ENCODE measurements around the gene RRBP1. TPM values are rescaled to one million over a fixed set of nuclear protein-coding genes. Genes with fewer than 3 reads are reported as not detected.
A peak's percentile ranks its signal among the peaks of the same experiment; 100 is the strongest.

Gene RRBP1
- total and polyA plus RNA-seq, 7 experiments from 2014 or later: 4.1 to 73.9 (median 28.1) TPM

- intact Hi-C loops (cut with micrococcal nuclease): no loop called here
- DNase-seq (no peak), ATAC-seq (no peak)
- Mint-ChIP-seq H3K27me3 (no peaks in the 10 kb centered on the region), H3K27ac (peak overlapping the region in 1 of 9 donors; percentile 43), H3K4me1 (peaks cover 12 to 29% (median 19%) of the 10 kb centered on the region in 7 donors), H3K9me3 (no peaks in the 10 kb centered on the region), H3K36me3 (peaks cover 9 to 53% (median 30%) of the 10 kb centered on the region in 5 donors), H3K4me3 (no peak overlapping the region)
- ChIA-PET CTCF (no interaction called here), POLR2A (interaction anchor here (0.7 kb wide), 1 partner anchor 44 kb away, joined by 3 read pairs; no protein-coding TSS in a partner anchor)
- Histone ChIP-seq H3K4me3 (ENCODE audit: low read length) (no peak overlapping the region), H3K9me3 (ENCODE audit: control insufficient read depth in 2 of 3, low read length in 3 of 3) (no peaks in the 10 kb centered on the region), H3K36me3 (ENCODE audit: control insufficient read depth in 2 of 3, insufficient read depth in 3 of 3, low read length in 3 of 3) (peaks cover 0 to 14% (median 0%) of the 10 kb centered on the region in 3 experiments), H3K27ac (ENCODE audit: low read depth, low read length) (no peak overlapping the region), H3K27me3 (ENCODE audit: control insufficient read depth in 2 of 2, insufficient read depth in 2 of 2, low read length in 2 of 2) (no peaks in the 10 kb centered on the region), H3K4me1 (ENCODE audit: control insufficient read depth in 2 of 2, insufficient read depth in 2 of 2, low read length in 2 of 2) (peaks cover 12 to 13% of the 10 kb centered on the region in 2 donors)
Measured at GRCh38 chr20:17605131-17605660, 76.8 kb downstream of the RRBP1 start.

- peaks cover 3 to 51% (median 24%) of the 10 kb centered on the region in 5 donors for H3K36me3 Mint-ChIP-seq
Measured at GRCh38 chr20:17602493-17602892, 79.5 kb downstream of the RRBP1 start.

GRCh38 chr20:17601957-17602356, 80.1 kb downstream of the RRBP1 start:
- peaks cover 0 to 14% (median 0%) of the 10 kb centered on the region in 3 experiments for H3K36me3 ChIP-seq (ENCODE audit: control insufficient read depth in 2 of 3, insufficient read depth in 3 of 3, low read length in 3 of 3)
- ChIA-PET POLR2A (interaction anchor here (0.6 to 1.1 kb wide), 3 partner anchors 9 to 31 kb away, joined by 3 to 4 read pairs (median 4); no protein-coding TSS in a partner anchor), CTCF (interaction anchor here (0.9 kb wide), 1 partner anchor 31 kb away, joined by 3 read pairs; no protein-coding TSS in a partner anchor)

More at GRCh38 chr20:17602493-17602892, 79.5 kb downstream of the RRBP1 start:
- no peaks in the 10 kb centered on the region for H3K27me3 ChIP-seq (ENCODE audit: control insufficient read depth in 2 of 2, insufficient read depth in 2 of 2, low read length in 2 of 2)
- intact Hi-C loops (cut with micrococcal nuclease): no loop called here
- no peak overlapping the region for H3K4me3 ChIP-seq (ENCODE audit: low read length)
- H3K4me1 ChIP-seq (ENCODE audit: control insufficient read depth in 2 of 2, insufficient read depth in 2 of 2, low read length in 2 of 2): no peaks in the 10 kb centered on the region
- no peak overlapping the region for H3K4me3 Mint-ChIP-seq
- no peak overlapping the region for H3K27ac Mint-ChIP-seq
- H3K9me3 ChIP-seq (ENCODE audit: control insufficient read depth in 2 of 3, low read length in 3 of 3): no peaks in the 10 kb centered on the region
- peaks cover 0 to under 1% (median 0%) of the 10 kb centered on the region in 11 donors for H3K9me3 Mint-ChIP-seq
- H3K36me3 ChIP-seq (ENCODE audit: control insufficient read depth in 2 of 3, insufficient read depth in 3 of 3, low read length in 3 of 3): peaks cover 0 to 14% (median 0%) of the 10 kb centered on the region in 3 experiments
- POLR2A ChIA-PET: interaction anchor here (0.6 to 1.1 kb wide), 3 partner anchors 8 to 31 kb away, joined by 3 to 4 read pairs (median 4); no protein-coding TSS in a partner anchor
- ATAC-seq (no peak), DNase-seq (no peak)
- H3K4me1 Mint-ChIP-seq: peaks cover under 1 to 19% (median 6%) of the 10 kb centered on the region in 7 donors
- CTCF ChIA-PET: interaction anchor here (0.9 kb wide), 1 partner anchor 32 kb away, joined by 3 read pairs; no protein-coding TSS in a partner anchor
- no peaks in the 10 kb centered on the region for H3K27me3 Mint-ChIP-seq
- H3K27ac ChIP-seq (ENCODE audit: low read depth, low read length): no peak overlapping the region

DNA sequence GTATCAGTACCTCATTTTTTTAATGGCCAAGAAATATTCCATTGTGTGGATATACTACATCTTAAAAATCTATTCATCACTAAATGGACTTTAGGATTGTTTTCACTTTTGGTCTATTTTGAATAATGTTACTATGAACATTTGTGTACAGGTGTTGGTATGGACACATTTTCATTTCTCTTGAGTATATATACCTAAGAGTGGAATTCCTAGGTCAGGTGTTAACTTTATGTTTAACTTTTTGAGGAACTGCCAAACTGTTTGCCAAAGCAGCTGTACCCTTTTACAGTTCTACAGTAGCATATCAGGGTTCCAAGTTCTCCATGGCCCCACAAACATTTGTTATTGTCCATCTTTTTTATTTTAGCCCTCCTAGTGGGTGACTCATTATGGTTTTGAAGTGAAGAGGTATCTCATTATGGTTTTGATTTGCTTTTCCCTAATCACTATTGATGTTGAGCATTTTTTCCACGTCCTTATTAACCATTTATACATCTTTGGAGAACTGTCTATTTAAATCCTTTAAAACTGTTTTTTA, 84.0 kb downstream of the RRBP1 start:
- no peaks in the 10 kb centered on the region for H3K27me3 ChIP-seq (ENCODE audit: control insufficient read depth in 2 of 2, insufficient read depth in 2 of 2, low read length in 2 of 2)
- H3K4me1 ChIP-seq (ENCODE audit: control insufficient read depth in 2 of 2, insufficient read depth in 2 of 2, low read length in 2 of 2): no peaks in the 10 kb centered on the region
- peaks cover 5 to 47% (median 35%) of the 10 kb centered on the region in 5 donors for H3K36me3 Mint-ChIP-seq
- no peak overlapping the region for H3K4me3 Mint-ChIP-seq
- peaks cover 0 to 2% (median 0%) of the 10 kb centered on the region in 5 donors for H3K27me3 Mint-ChIP-seq
- POLR2A ChIA-PET: no interaction called here
- intact Hi-C loops (cut with micrococcal nuclease): no loop called here
- no peak overlapping the region for H3K27ac ChIP-seq (ENCODE audit: low read depth, low read length)
- no peak overlapping the region for H3K4me3 ChIP-seq (ENCODE audit: low read length)
- H3K27ac Mint-ChIP-seq: no peak overlapping the region
- no peak for DNase-seq
- no peak for ATAC-seq
- peaks cover 21 to 54% (median 41%) of the 10 kb centered on the region in 7 donors for H3K4me1 Mint-ChIP-seq
- peaks cover 0 to 5% (median 0%) of the 10 kb centered on the region in 11 donors for H3K9me3 Mint-ChIP-seq
- CTCF ChIA-PET: no interaction called here
- H3K9me3 ChIP-seq (ENCODE audit: control insufficient read depth in 2 of 3, low read length in 3 of 3): no peaks in the 10 kb centered on the region
- peaks cover 0 to 7% (median 0%) of the 10 kb centered on the region in 3 experiments for H3K36me3 ChIP-seq (ENCODE audit: control insufficient read depth in 2 of 3, insufficient read depth in 3 of 3, low read length in 3 of 3)

More at GRCh38 chr20:17601957-17602356, 80.1 kb downstream of the RRBP1 start:
- no peaks in the 10 kb centered on the region for H3K27me3 ChIP-seq (ENCODE audit: control insufficient read depth in 2 of 2, insufficient read depth in 2 of 2, low read length in 2 of 2)
- no peak overlapping the region for H3K27ac ChIP-seq (ENCODE audit: low read depth, low read length)
- H3K4me1 ChIP-seq (ENCODE audit: control insufficient read depth in 2 of 2, insufficient read depth in 2 of 2, low read length in 2 of 2): no peaks in the 10 kb centered on the region
- peak overlapping the region in 3 of 9 donors; percentile 12 to 63 (median 26) for H3K27ac Mint-ChIP-seq
- peaks cover 6 to 24% (median 11%) of the 10 kb centered on the region in 7 donors for H3K4me1 Mint-ChIP-seq
- H3K9me3 Mint-ChIP-seq: peaks cover 0 to 3% (median 0%) of the 10 kb centered on the region in 11 donors
- intact Hi-C loops (cut with micrococcal nuclease): no loop called here
- H3K36me3 Mint-ChIP-seq: peaks cover 3 to 54% (median 29%) of the 10 kb centered on the region in 5 donors
- H3K4me3 ChIP-seq (ENCODE audit: low read length): no peak overlapping the region
- H3K27me3 Mint-ChIP-seq: no peaks in the 10 kb centered on the region
- ATAC-seq (no peak), DNase-seq (no peak)
- H3K4me3 Mint-ChIP-seq: no peak overlapping the region
- H3K9me3 ChIP-seq (ENCODE audit: control insufficient read depth in 2 of 3, low read length in 3 of 3): no peaks in the 10 kb centered on the region

GRCh38 chr20:17595856-17596255, 86.2 kb downstream of the RRBP1 start:
- H3K9me3 ChIP-seq (ENCODE audit: control insufficient read depth in 2 of 3, low read length in 3 of 3): no peaks in the 10 kb centered on the region
- H3K36me3 ChIP-seq (ENCODE audit: control insufficient read depth in 2 of 3, insufficient read depth in 3 of 3, low read length in 3 of 3): no peaks in the 10 kb centered on the region
- no peak for ATAC-seq
- no peak overlapping the region for H3K27ac ChIP-seq (ENCODE audit: low read depth, low read length)
- peaks cover 5 to 44% (median 33%) of the 10 kb centered on the region in 5 donors for H3K36me3 Mint-ChIP-seq
- POLR2A ChIA-PET: no interaction called here
- peaks cover 0 to 2% (median 0%) of the 10 kb centered on the region in 5 donors for H3K27me3 Mint-ChIP-seq
- peaks cover 14 to 58% (median 53%) of the 10 kb centered on the region in 7 donors for H3K4me1 Mint-ChIP-seq
- no peak for DNase-seq
- H3K9me3 Mint-ChIP-seq: peaks cover 0 to 5% (median 0%) of the 10 kb centered on the region in 11 donors
- intact Hi-C loops (cut with micrococcal nuclease): no loop called here
- no peaks in the 10 kb centered on the region for H3K4me1 ChIP-seq (ENCODE audit: control insufficient read depth in 2 of 2, insufficient read depth in 2 of 2, low read length in 2 of 2)
- no peak overlapping the region for H3K4me3 ChIP-seq (ENCODE audit: low read length)
- H3K27ac Mint-ChIP-seq: peak overlapping the region in 2 of 9 donors; percentile 8 to 10
- H3K4me3 Mint-ChIP-seq: no peak overlapping the region
- no peaks in the 10 kb centered on the region for H3K27me3 ChIP-seq (ENCODE audit: control insufficient read depth in 2 of 2, insufficient read depth in 2 of 2, low read length in 2 of 2)
- CTCF ChIA-PET: no interaction called here

- ATAC-seq: no peak
- Histone ChIP-seq H3K27me3 (ENCODE audit: control insufficient read depth in 2 of 2, insufficient read depth in 2 of 2, low read length in 2 of 2) (no peaks in the 10 kb centered on the region), H3K36me3 (ENCODE audit: control insufficient read depth in 2 of 3, insufficient read depth in 3 of 3, low read length in 3 of 3) (no peaks in the 10 kb centered on the region), H3K27ac (ENCODE audit: low read depth, low read length) (no peak overlapping the region), H3K4me3 (ENCODE audit: low read length) (no peak overlapping the region), H3K9me3 (ENCODE audit: control insufficient read depth in 2 of 3, low read length in 3 of 3) (no peaks in the 10 kb centered on the region), H3K4me1 (ENCODE audit: control insufficient read depth in 2 of 2, insufficient read depth in 2 of 2, low read length in 2 of 2) (no peaks in the 10 kb centered on the region)
- H3K4me3 Mint-ChIP-seq: no peak overlapping the region
- peaks cover 5 to 40% (median 28%) of the 10 kb centered on the region in 5 donors for H3K36me3 Mint-ChIP-seq
- peaks cover 0 to 2% (median 0%) of the 10 kb centered on the region in 5 donors for H3K27me3 Mint-ChIP-seq
- peaks cover 0 to 5% (median 0%) of the 10 kb centered on the region in 11 donors for H3K9me3 Mint-ChIP-seq
- no peak for DNase-seq
- intact Hi-C loops (cut with micrococcal nuclease): no loop called here
- H3K4me1 Mint-ChIP-seq: peaks cover 14 to 66% (median 59%) of the 10 kb centered on the region in 7 donors
- ChIA-PET POLR2A (interaction anchor here (0.9 kb wide), 1 partner anchor 24 kb away, joined by 4 read pairs; the partner anchor contains the start of gene DSTN), CTCF (no interaction called here)
- peak overlapping the region in 1 of 9 donors; percentile 10 for H3K27ac Mint-ChIP-seq
Measured at GRCh38 chr20:17594443-17594842, 87.6 kb downstream of the RRBP1 start.
